GM12874 (cell line): Measurements from ENCODE around the gene IFNGR1.

Experiments
- TF ChIP-seq, protein P1 (sequence below): IDR thresholded peaks from 2 replicates; pipeline ENCODE4 v1.5.1; 2011; ENCODE audit warnings: low read depth, mild to moderate bottlenecking, control low read depth, low read length, moderate library complexity; ENCODE audit not compliant: insufficient read depth

IFNGR1 gene

DNA sequence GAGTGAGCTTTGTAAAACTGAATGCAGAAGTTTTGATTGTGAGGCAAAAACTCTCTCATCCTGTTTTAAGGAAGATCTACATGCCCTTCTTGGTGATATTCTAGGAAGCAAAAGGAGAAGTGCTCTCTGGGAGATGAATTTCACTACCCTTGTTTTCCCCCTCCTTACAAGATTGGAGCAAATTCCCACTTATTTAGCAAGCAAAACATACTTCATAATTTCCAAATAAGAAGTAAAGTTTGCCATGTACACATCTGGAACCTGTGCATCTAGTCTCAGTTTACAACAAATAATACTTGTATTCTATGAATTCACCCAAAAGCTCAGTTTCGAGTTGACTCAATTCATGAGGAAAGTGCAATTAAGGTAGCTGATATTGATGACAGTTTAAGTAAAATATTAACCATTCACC is 27.6 kb upstream of the IFNGR1 start:
- TF ChIP-seq, protein P1, sequence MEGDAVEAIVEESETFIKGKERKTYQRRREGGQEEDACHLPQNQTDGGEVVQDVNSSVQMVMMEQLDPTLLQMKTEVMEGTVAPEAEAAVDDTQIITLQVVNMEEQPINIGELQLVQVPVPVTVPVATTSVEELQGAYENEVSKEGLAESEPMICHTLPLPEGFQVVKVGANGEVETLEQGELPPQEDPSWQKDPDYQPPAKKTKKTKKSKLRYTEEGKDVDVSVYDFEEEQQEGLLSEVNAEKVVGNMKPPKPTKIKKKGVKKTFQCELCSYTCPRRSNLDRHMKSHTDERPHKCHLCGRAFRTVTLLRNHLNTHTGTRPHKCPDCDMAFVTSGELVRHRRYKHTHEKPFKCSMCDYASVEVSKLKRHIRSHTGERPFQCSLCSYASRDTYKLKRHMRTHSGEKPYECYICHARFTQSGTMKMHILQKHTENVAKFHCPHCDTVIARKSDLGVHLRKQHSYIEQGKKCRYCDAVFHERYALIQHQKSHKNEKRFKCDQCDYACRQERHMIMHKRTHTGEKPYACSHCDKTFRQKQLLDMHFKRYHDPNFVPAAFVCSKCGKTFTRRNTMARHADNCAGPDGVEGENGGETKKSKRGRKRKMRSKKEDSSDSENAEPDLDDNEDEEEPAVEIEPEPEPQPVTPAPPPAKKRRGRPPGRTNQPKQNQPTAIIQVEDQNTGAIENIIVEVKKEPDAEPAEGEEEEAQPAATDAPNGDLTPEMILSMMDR: no peak

DNA sequence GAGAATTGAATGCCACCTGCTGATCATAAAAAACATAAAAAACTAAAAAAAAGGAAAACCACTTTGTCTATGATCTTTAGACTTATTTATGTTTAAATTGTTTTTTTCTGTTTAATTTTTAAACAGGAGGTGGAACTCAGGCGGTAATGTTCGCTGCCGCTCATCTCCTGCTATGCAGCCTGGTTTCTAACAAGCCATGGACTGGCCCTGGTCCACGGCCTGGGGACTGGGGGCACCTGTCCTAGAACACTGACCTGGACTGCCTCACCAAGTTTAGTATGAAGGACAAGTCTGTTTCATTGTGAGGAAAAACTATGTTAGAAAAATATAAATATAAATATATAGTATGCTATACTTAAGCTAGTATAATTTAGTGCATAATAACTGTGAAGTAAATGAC is 27.0 kb upstream of the IFNGR1 start:
- TF ChIP-seq, protein P1: no peak

DNA sequence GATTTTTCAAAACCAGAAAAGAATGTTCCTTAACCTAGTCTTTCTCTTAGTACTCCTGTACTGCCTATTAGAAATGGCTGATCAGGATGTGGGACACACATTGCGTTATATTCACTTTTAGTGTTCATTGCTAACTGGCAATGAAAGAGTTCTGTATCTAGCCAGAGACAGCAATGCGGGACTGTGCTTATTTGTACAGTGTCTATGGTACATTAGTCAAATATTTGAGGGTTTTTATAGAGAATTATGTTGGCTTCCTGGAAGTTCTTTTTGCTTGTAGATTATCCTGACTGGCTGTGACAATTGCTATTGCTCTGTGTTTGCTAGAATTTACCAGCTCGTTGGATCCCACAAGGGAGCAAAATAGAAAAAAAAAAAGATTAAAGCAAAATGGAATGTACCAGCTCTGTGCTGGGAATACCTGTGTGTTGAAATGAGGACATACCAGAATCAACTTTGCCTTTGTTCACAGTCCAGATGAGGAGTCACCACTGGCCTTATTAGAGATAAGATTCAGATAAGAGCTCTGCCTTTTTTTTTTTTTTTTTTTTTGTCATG is 22.4 kb upstream of the IFNGR1 start:
- TF ChIP-seq, protein P1: no peak

DNA sequence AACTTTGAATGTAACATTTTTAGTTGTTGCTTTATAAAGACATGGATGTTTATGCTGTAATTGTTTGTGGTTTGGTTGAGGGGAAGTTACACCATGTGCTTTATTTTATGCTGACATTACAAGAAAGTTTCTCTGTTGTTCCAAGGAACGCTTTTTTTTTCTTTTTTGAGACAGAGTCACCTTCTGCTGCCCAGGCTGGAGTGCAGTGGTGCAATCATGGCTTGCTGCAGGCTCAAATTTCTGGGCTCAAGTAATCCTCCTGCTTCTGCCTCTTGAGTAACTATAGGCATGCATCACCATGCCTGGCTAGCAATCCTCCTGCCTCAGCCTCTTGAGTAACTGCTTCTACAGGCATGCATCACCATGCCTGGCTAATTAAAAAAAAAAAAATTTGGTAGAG is 21.0 kb upstream of the IFNGR1 start:
- TF ChIP-seq, protein P1: no peak

DNA sequence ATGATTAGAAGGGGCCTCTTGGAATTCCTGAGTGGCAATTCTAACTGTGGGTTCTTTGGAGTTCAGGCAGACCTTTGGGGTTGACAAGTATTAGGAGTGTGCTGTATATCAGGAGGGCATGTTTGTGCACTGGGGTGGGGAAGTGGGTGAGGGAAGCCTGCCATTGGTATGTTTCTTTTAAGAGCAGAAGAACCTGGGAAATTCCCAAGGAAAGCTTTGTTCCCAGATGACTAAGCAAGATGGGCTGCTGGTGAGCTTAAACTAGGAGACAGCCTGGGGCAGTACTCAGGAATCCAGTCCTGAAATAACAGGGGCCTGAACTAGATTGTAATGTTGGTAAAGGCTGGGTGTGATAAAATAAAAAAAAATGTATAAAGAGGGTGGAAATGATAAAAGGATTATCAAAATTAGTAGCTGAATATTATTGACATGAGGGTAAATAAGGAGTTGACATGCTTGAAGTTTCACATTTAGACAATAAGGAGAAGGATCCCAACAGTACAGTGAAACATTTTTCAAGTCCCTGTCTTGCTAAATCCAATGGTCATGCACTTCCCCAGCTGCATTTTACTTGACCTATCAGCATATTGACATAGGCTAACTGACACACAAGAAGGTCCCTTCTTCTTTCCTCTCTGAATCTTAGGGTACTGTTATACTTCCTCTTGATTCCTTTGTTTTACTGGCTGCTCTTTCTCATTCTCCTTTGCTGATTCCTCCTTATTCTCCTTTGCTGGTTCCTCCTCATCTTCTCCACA is 18.4 kb upstream of the IFNGR1 start:
- TF ChIP-seq, protein P1: no peak

DNA sequence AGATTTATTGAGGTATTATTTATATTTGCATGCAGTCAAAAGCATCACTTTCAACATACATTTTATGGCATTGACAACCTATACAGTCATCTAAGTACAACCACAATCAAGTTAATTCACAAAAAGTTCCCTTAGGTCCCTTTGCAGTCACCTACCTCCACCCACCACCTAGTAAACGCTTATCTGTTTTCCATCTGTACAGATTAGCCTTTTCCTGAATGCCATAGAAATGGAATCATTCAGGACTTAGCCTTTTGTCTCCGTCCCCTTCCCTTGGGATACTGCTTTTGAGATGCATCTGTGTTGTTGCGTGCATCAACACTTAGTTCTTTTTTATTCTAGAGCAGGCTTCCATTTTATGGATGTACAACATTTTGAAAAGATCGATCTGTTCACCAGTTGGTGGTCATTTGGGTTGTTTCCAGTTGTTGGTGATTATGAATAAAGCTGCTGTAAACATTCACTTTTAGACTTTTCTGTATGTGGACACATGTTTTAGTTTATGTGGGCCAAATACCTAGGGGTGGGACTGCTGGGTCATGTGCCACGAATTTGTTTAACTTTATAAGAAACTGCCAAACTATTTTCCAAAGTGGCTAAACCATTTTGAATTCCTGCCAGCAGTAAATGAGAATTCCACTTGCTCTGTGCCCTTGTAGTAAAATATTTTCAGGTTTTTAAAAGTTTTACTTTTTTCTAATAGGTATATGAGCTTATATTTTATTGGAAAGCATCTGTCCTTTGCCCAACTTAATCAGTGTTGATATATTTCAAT is 17.6 kb upstream of the IFNGR1 start:
- TF ChIP-seq, protein P1: no peak

DNA sequence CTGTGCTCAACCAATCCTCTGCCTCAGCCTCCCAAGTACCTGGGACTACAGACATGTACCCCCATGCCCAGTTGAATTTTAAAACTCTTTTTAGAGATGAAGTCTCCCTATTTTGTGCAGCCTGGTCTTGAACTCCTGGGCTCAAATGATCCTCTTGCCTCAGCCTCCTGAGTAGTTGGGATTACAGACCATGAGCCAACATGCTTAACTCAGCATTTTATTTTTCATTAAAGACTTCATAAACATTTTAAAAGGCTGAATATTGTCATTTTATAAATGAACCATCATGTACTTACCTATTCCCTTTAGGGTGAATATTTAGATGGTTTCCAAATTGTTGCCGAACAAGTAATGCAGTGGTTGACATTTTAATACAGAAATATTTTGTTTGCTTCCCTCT is 16.5 kb upstream of the IFNGR1 start:
- TF ChIP-seq, protein P1: no peak
